ENCODE results near the gene MAZ. TPM values are rescaled to one million over a fixed set of nuclear protein-coding genes. Genes with fewer than 3 reads are reported as not detected.

The MAZ gene
- total and polyA plus RNA-seq, 2 of the 13 experiments (the other 11 are each of a cell fraction or from before 2014, with no cell fraction given): 203 to 277 TPM

DNA sequence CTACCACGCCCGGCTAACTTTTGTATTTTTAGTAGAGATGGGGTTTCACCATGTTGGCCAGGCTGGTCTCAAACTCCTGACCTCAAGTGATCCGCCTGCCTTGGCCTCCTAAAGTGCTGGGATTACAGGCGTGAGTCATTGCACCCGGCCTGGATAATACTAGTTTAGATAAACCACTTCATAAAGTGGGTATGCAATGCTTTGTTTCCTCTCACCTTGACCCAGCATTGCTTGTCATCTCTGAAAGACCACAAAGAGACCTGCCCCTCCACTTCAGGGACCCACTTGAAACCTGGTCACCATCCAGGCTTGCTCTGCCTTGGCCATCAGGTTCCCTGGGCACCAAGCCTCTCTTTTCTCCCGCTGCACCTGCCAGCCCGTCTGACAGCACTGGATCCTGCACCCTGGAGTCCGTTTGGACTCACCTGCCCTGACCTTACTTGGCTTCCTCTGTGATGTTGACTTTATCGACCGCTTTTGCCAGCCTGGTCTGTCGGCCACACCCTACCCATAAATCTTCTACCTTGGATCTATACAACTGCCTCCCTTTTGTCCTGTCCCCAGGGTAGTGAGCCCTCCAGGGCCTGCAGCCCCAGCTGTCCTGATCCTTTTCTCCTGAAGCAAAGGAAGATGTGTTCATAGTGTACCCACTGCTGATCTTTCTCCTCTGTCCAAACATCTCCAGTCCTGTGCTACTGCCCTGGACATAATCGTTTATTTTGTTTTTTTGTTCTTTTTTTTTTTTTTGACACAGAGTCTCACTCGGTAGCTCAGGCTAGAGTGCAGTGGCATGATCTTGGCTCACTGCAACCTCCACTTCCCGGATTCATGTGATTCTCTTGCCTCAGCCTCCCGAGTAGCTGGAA lies 40.9 kb upstream of the MAZ start (continued):
- TF ChIP-seq ZSCAN5A (CRISPR knock-in tag; IDR thresholded peaks at IDR 0.05; ENCODE audit: borderline replicate concordance) (peak; percentile 19; the same call in 1 of the 2 replicates), ZNF30 (CRISPR knock-in tag; IDR thresholded peaks at IDR 0.05) (no peak), PREB (CRISPR knock-in tag; IDR thresholded peaks at IDR 0.05) (no peak), REPIN1 (CRISPR knock-in tag; IDR thresholded peaks at IDR 0.05; ENCODE audit: borderline replicate concordance, low read depth) (peak; percentile 92), CBX1 (IDR thresholded peaks at IDR 0.05; ENCODE audit: low read depth) (peak; percentile 86), ADNP (CRISPR knock-in tag; IDR thresholded peaks at IDR 0.05) (peak; percentile 84), AGO1 (IDR thresholded peaks at IDR 0.05; ENCODE audit: low read depth, low read length, poor library complexity, severe bottlenecking) (no peak), NFKB2 (CRISPR knock-in tag; IDR thresholded peaks at IDR 0.05; ENCODE audit: borderline replicate concordance) (peak; percentile 88; the same call in 1 of the 2 replicates), ZNF207 (IDR thresholded peaks at IDR 0.05; ENCODE audit: borderline replicate concordance) (no peak), BCL3 (CRISPR knock-in tag; IDR thresholded peaks at IDR 0.05) (peak; percentile 80), ZIK1 (CRISPR knock-in tag; IDR thresholded peaks at IDR 0.05; ENCODE audit: borderline replicate concordance, low read depth) (peak; percentile 78), ZNF260 (CRISPR knock-in tag; IDR thresholded peaks at IDR 0.05; ENCODE audit: borderline replicate concordance, low read depth) (no peak), NPAS2 (CRISPR knock-in tag; IDR thresholded peaks at IDR 0.05; ENCODE audit: borderline replicate concordance) (no peak), TBP (CRISPR knock-in tag; IDR thresholded peaks at IDR 0.05) (no peak), BRD4 (CRISPR knock-in tag; IDR thresholded peaks at IDR 0.05) (peak; percentile 89; the same call in 1 of the 2 replicates), ZBTB34 (CRISPR knock-in tag; IDR thresholded peaks at IDR 0.05) (peak; percentile 100)
- TF ChIP-seq, protein P1, sequence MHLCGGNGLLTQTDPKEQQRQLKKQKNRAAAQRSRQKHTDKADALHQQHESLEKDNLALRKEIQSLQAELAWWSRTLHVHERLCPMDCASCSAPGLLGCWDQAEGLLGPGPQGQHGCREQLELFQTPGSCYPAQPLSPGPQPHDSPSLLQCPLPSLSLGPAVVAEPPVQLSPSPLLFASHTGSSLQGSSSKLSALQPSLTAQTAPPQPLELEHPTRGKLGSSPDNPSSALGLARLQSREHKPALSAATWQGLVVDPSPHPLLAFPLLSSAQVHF (CRISPR knock-in tag; IDR thresholded peaks at IDR 0.05): no peak
- TF ChIP-seq, protein P2, sequence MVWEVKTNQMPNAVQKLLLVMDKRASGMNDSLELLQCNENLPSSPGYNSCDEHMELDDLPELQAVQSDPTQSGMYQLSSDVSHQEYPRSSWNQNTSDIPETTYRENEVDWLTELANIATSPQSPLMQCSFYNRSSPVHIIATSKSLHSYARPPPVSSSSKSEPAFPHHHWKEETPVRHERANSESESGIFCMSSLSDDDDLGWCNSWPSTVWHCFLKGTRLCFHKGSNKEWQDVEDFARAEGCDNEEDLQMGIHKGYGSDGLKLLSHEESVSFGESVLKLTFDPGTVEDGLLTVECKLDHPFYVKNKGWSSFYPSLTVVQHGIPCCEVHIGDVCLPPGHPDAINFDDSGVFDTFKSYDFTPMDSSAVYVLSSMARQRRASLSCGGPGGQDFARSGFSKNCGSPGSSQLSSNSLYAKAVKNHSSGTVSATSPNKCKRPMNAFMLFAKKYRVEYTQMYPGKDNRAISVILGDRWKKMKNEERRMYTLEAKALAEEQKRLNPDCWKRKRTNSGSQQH (CRISPR knock-in tag; IDR thresholded peaks at IDR 0.05; ENCODE audit: low read depth): no peak; the same call in 1 of the 2 replicates
- TF ChIP-seq, protein P3, sequence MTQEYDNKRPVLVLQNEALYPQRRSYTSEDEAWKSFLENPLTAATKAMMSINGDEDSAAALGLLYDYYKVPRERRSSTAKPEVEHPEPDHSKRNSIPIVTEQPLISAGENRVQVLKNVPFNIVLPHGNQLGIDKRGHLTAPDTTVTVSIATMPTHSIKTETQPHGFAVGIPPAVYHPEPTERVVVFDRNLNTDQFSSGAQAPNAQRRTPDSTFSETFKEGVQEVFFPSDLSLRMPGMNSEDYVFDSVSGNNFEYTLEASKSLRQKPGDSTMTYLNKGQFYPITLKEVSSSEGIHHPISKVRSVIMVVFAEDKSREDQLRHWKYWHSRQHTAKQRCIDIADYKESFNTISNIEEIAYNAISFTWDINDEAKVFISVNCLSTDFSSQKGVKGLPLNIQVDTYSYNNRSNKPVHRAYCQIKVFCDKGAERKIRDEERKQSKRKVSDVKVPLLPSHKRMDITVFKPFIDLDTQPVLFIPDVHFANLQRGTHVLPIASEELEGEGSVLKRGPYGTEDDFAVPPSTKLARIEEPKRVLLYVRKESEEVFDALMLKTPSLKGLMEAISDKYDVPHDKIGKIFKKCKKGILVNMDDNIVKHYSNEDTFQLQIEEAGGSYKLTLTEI (CRISPR knock-in tag; conservative IDR thresholded peaks at IDR 0.05): no peak

Data from HepG2 (cell line).